ENCODE measurements around the gene NT5C2.

NT5C2 gene

GRCh38 chr10:103102195-103102594 is 90.9 kb downstream of the NT5C2 start:
- Histone ChIP-seq H3K36me3 (ENCODE audit: control insufficient read depth in 5 of 5, insufficient read depth in 5 of 5, low read length in 5 of 5) (peaks cover 49 to 66% (median 53%) of the 10 kb centered on the region in 5 donors), H3K9ac (ENCODE audit: low read length in 5 of 5) (no peak overlapping the region), H3K27ac (ENCODE audit: low read depth, low read length) (no peak overlapping the region)

GRCh38 chr10:103100620-103101019 is 92.5 kb downstream of the NT5C2 start:
- no peaks in the 10 kb centered on the region for H3K9me3 ChIP-seq (ENCODE audit: control insufficient read depth in 5 of 5, low read length in 5 of 5)
- no peak overlapping the region for H3K27ac ChIP-seq (ENCODE audit: low read depth, low read length)
- no peak overlapping the region for H3K9ac ChIP-seq (ENCODE audit: low read length in 5 of 5)
- H3K36me3 ChIP-seq (ENCODE audit: control insufficient read depth in 5 of 5, insufficient read depth in 5 of 5, low read length in 5 of 5), result peaks cover 56 to 76% (median 61%) of the 10 kb centered on the region in 5 donors
- no peak overlapping the region for H3K4me3 ChIP-seq (ENCODE audit: low read depth in 1 of 5, low read length in 5 of 5)
- no peaks in the 10 kb centered on the region for H3K27me3 ChIP-seq (ENCODE audit: control insufficient read depth in 5 of 5, insufficient read depth in 4 of 5, low read length in 5 of 5)
- no peaks in the 10 kb centered on the region for H3K4me1 ChIP-seq (ENCODE audit: control insufficient read depth in 5 of 5, insufficient read depth in 5 of 5, low read length in 5 of 5)

More at GRCh38 chr10:103102195-103102594, 90.9 kb downstream of the NT5C2 start:
- Histone ChIP-seq H3K4me1 (ENCODE audit: control insufficient read depth in 5 of 5, insufficient read depth in 5 of 5, low read length in 5 of 5) (peaks cover 0 to 2% (median 0%) of the 10 kb centered on the region in 5 donors), H3K4me3 (ENCODE audit: low read depth in 1 of 5, low read length in 5 of 5) (no peak overlapping the region), H3K9me3 (ENCODE audit: control insufficient read depth in 5 of 5, low read length in 5 of 5) (no peaks in the 10 kb centered on the region), H3K27me3 (ENCODE audit: control insufficient read depth in 5 of 5, insufficient read depth in 4 of 5, low read length in 5 of 5) (no peaks in the 10 kb centered on the region)

GRCh38 chr10:103098240-103098639 is 94.8 kb downstream of the NT5C2 start:
- H3K36me3 ChIP-seq (ENCODE audit: control insufficient read depth in 5 of 5, insufficient read depth in 5 of 5, low read length in 5 of 5), result peaks cover 61 to 81% (median 66%) of the 10 kb centered on the region in 5 donors
- no peaks in the 10 kb centered on the region for H3K4me1 ChIP-seq (ENCODE audit: control insufficient read depth in 5 of 5, insufficient read depth in 5 of 5, low read length in 5 of 5)
- no peak overlapping the region for H3K27ac ChIP-seq (ENCODE audit: low read depth, low read length)
- H3K4me3 ChIP-seq (ENCODE audit: low read depth in 1 of 5, low read length in 5 of 5), result no peak overlapping the region
- no peak overlapping the region for H3K9ac ChIP-seq (ENCODE audit: low read length in 5 of 5)
- H3K9me3 ChIP-seq (ENCODE audit: control insufficient read depth in 5 of 5, low read length in 5 of 5), result no peaks in the 10 kb centered on the region
- H3K27me3 ChIP-seq (ENCODE audit: control insufficient read depth in 5 of 5, insufficient read depth in 4 of 5, low read length in 5 of 5), result no peaks in the 10 kb centered on the region

- Histone ChIP-seq H3K9me3 (ENCODE audit: control insufficient read depth in 5 of 5, low read length in 5 of 5) (no peaks in the 10 kb centered on the region), H3K9ac (ENCODE audit: low read length in 5 of 5) (no peak overlapping the region), H3K4me3 (ENCODE audit: low read depth in 1 of 5, low read length in 5 of 5) (no peak overlapping the region), H3K27ac (ENCODE audit: low read depth, low read length) (no peak overlapping the region), H3K27me3 (ENCODE audit: control insufficient read depth in 5 of 5, insufficient read depth in 4 of 5, low read length in 5 of 5) (no peaks in the 10 kb centered on the region), H3K4me1 (ENCODE audit: control insufficient read depth in 5 of 5, insufficient read depth in 5 of 5, low read length in 5 of 5) (no peaks in the 10 kb centered on the region), H3K36me3 (ENCODE audit: control insufficient read depth in 5 of 5, insufficient read depth in 5 of 5, low read length in 5 of 5) (peaks cover 72 to 91% (median 78%) of the 10 kb centered on the region in 5 donors)
Observed at GRCh38 chr10:103096130-103096529, 96.9 kb downstream of the NT5C2 start.

- Histone ChIP-seq H3K27me3 (ENCODE audit: control insufficient read depth in 5 of 5, insufficient read depth in 4 of 5, low read length in 5 of 5) (no peaks in the 10 kb centered on the region), H3K9me3 (ENCODE audit: control insufficient read depth in 5 of 5, low read length in 5 of 5) (no peaks in the 10 kb centered on the region), H3K36me3 (ENCODE audit: control insufficient read depth in 5 of 5, insufficient read depth in 5 of 5, low read length in 5 of 5) (peaks cover 65 to 91% (median 78%) of the 10 kb centered on the region in 5 donors), H3K4me3 (ENCODE audit: low read depth in 1 of 5, low read length in 5 of 5) (no peak overlapping the region), H3K27ac (ENCODE audit: low read depth, low read length) (no peak overlapping the region), H3K9ac (ENCODE audit: low read length in 5 of 5) (no peak overlapping the region), H3K4me1 (ENCODE audit: control insufficient read depth in 5 of 5, insufficient read depth in 5 of 5, low read length in 5 of 5) (no peaks in the 10 kb centered on the region)
Observed at GRCh38 chr10:103095005-103095404, 98.1 kb downstream of the NT5C2 start.

- no peaks in the 10 kb centered on the region for H3K27me3 ChIP-seq (ENCODE audit: control insufficient read depth in 5 of 5, insufficient read depth in 4 of 5, low read length in 5 of 5)
- peaks cover 59 to 94% (median 81%) of the 10 kb centered on the region in 5 donors for H3K36me3 ChIP-seq (ENCODE audit: control insufficient read depth in 5 of 5, insufficient read depth in 5 of 5, low read length in 5 of 5)
- H3K4me3 ChIP-seq (ENCODE audit: low read depth in 1 of 5, low read length in 5 of 5), result no peak overlapping the region
- H3K4me1 ChIP-seq (ENCODE audit: control insufficient read depth in 5 of 5, insufficient read depth in 5 of 5, low read length in 5 of 5), result no peaks in the 10 kb centered on the region
- no peak overlapping the region for H3K27ac ChIP-seq (ENCODE audit: low read depth, low read length)
- H3K9me3 ChIP-seq (ENCODE audit: control insufficient read depth in 5 of 5, low read length in 5 of 5), result no peaks in the 10 kb centered on the region
- no peak overlapping the region for H3K9ac ChIP-seq (ENCODE audit: low read length in 5 of 5)
Observed at GRCh38 chr10:103090911-103091310, 102.2 kb downstream of the NT5C2 start.

- H3K36me3 ChIP-seq (ENCODE audit: control insufficient read depth in 5 of 5, insufficient read depth in 5 of 5, low read length in 5 of 5), result peaks cover 51 to 97% (median 84%) of the 10 kb centered on the region in 5 donors
- H3K4me1 ChIP-seq (ENCODE audit: control insufficient read depth in 5 of 5, insufficient read depth in 5 of 5, low read length in 5 of 5), result no peaks in the 10 kb centered on the region
- H3K27ac ChIP-seq (ENCODE audit: low read depth, low read length), result no peak overlapping the region
- H3K4me3 ChIP-seq (ENCODE audit: low read depth in 1 of 5, low read length in 5 of 5), result no peak overlapping the region
- H3K9ac ChIP-seq (ENCODE audit: low read length in 5 of 5), result no peak overlapping the region
- H3K9me3 ChIP-seq (ENCODE audit: control insufficient read depth in 5 of 5, low read length in 5 of 5), result no peaks in the 10 kb centered on the region
- no peaks in the 10 kb centered on the region for H3K27me3 ChIP-seq (ENCODE audit: control insufficient read depth in 5 of 5, insufficient read depth in 4 of 5, low read length in 5 of 5)
Observed at GRCh38 chr10:103089493-103089892, 103.6 kb downstream of the NT5C2 start.

- no peak overlapping the region for H3K9ac ChIP-seq (ENCODE audit: low read length in 5 of 5)
- no peak overlapping the region for H3K27ac ChIP-seq (ENCODE audit: low read depth, low read length)
- no peaks in the 10 kb centered on the region for H3K4me1 ChIP-seq (ENCODE audit: control insufficient read depth in 5 of 5, insufficient read depth in 5 of 5, low read length in 5 of 5)
- H3K9me3 ChIP-seq (ENCODE audit: control insufficient read depth in 5 of 5, low read length in 5 of 5), result no peaks in the 10 kb centered on the region
- peaks cover 33 to 91% (median 64%) of the 10 kb centered on the region in 5 donors for H3K36me3 ChIP-seq (ENCODE audit: control insufficient read depth in 5 of 5, insufficient read depth in 5 of 5, low read length in 5 of 5)
- H3K4me3 ChIP-seq (ENCODE audit: low read depth in 1 of 5, low read length in 5 of 5), result no peak overlapping the region
- H3K27me3 ChIP-seq (ENCODE audit: control insufficient read depth in 5 of 5, insufficient read depth in 4 of 5, low read length in 5 of 5), result no peaks in the 10 kb centered on the region
Observed at GRCh38 chr10:103086799-103087198, 106.3 kb downstream of the NT5C2 start.

- Histone ChIP-seq H3K27ac (ENCODE audit: low read depth, low read length) (no peak overlapping the region), H3K9ac (ENCODE audit: low read length in 5 of 5) (no peak overlapping the region), H3K9me3 (ENCODE audit: control insufficient read depth in 5 of 5, low read length in 5 of 5) (no peaks in the 10 kb centered on the region), H3K36me3 (ENCODE audit: control insufficient read depth in 5 of 5, insufficient read depth in 5 of 5, low read length in 5 of 5) (peaks cover 29 to 86% (median 59%) of the 10 kb centered on the region in 5 donors), H3K4me3 (ENCODE audit: low read depth in 1 of 5, low read length in 5 of 5) (no peak overlapping the region), H3K27me3 (ENCODE audit: control insufficient read depth in 5 of 5, insufficient read depth in 4 of 5, low read length in 5 of 5) (no peaks in the 10 kb centered on the region), H3K4me1 (ENCODE audit: control insufficient read depth in 5 of 5, insufficient read depth in 5 of 5, low read length in 5 of 5) (no peaks in the 10 kb centered on the region)
Observed at GRCh38 chr10:103086261-103086660, 106.8 kb downstream of the NT5C2 start.

- Histone ChIP-seq H3K9ac (ENCODE audit: low read length in 5 of 5) (no peak overlapping the region), H3K27me3 (ENCODE audit: control insufficient read depth in 5 of 5, insufficient read depth in 4 of 5, low read length in 5 of 5) (no peaks in the 10 kb centered on the region), H3K36me3 (ENCODE audit: control insufficient read depth in 5 of 5, insufficient read depth in 5 of 5, low read length in 5 of 5) (peaks cover 17 to 62% (median 35%) of the 10 kb centered on the region in 5 donors), H3K4me1 (ENCODE audit: control insufficient read depth in 5 of 5, insufficient read depth in 5 of 5, low read length in 5 of 5) (no peaks in the 10 kb centered on the region), H3K9me3 (ENCODE audit: control insufficient read depth in 5 of 5, low read length in 5 of 5) (no peaks in the 10 kb centered on the region), H3K4me3 (ENCODE audit: low read depth in 1 of 5, low read length in 5 of 5) (no peak overlapping the region), H3K27ac (ENCODE audit: low read depth, low read length) (no peak overlapping the region)
Observed at GRCh38 chr10:103083977-103084320, 109.1 kb downstream of the NT5C2 start.

Data from subcutaneous abdominal adipose tissue (tissue), 5 donors.